SW480 (cell line): ENCODE results near the gene ARL9.
A peak's percentile ranks its signal among the peaks of the same experiment; 100 is the strongest.

ENCODE experiments used
- DNase-seq: peaks from one replicate; pipeline ENCODE4 v3.0.0-alpha.2; 2016; ENCODE audit warnings: low spot score

ARL9 gene

GRCh38 chr4:56505269-56506130 is at the start of gene ARL9:
Gene ARL9, plus strand, starts transcription at chr4:56505791. Its CDS starts 72 bp downstream, at chr4:56505863.
- no peak for DNase-seq

GRCh38 chr4:56460085-56460484 is 45.5 kb upstream of the ARL9 start:
- DNase-seq, result no peak

- no peak for DNase-seq
Observed at GRCh38 chr4:56462157-56462556, 43.4 kb upstream of the ARL9 start.

- no peak for DNase-seq
Observed at GRCh38 chr4:56463711-56464110, 41.9 kb upstream of the ARL9 start.

- DNase-seq, result no peak
Observed at GRCh38 chr4:56464581-56464980, 41.0 kb upstream of the ARL9 start.

GRCh38 chr4:56465599-56466295 is 39.8 kb upstream of the ARL9 start:
- DNase-seq, result no peak

GRCh38 chr4:56466296-56466761 is 39.3 kb upstream of the ARL9 start:
- peak; percentile 75 for DNase-seq

- no peak for DNase-seq
Observed at GRCh38 chr4:56466910-56467283, 38.7 kb upstream of the ARL9 start.

- DNase-seq, result peak; percentile 83
Observed at GRCh38 chr4:56467284-56468096, 38.1 kb upstream of the ARL9 start, which contains the start of gene SRP72. Gene SRP72, plus strand, starts transcription at chr4:56467617. Its CDS starts 19 bp downstream, at chr4:56467636.

- DNase-seq, result peak; percentile 63
Observed at GRCh38 chr4:56468097-56468422, 37.5 kb upstream of the ARL9 start.

- no peak for DNase-seq
Observed at GRCh38 chr4:56469489-56470210, 35.9 kb upstream of the ARL9 start.

GRCh38 chr4:56475917-56476316 is 29.7 kb upstream of the ARL9 start:
- DNase-seq, result no peak

- no peak for DNase-seq
Observed at GRCh38 chr4:56477192-56477702, 28.3 kb upstream of the ARL9 start.

GRCh38 chr4:56480691-56481090 is 24.9 kb upstream of the ARL9 start:
- no peak for DNase-seq

- DNase-seq, result no peak
Observed at GRCh38 chr4:56496241-56496640, 9.3 kb upstream of the ARL9 start.

GRCh38 chr4:56511098-56511497 is 5.5 kb downstream of the ARL9 start:
- no peak for DNase-seq

- DNase-seq, result no peak
Observed at GRCh38 chr4:56512166-56512565, 6.6 kb downstream of the ARL9 start.

- no peak for DNase-seq
Observed at GRCh38 chr4:56513517-56513916, 7.9 kb downstream of the ARL9 start.

- DNase-seq, result peak; percentile 61
Observed at GRCh38 chr4:56530269-56531148, 24.9 kb downstream of the ARL9 start.

- no peak for DNase-seq
Observed at GRCh38 chr4:56531149-56531770, 25.7 kb downstream of the ARL9 start.
